NAMALWA (cell line): Measurements from ENCODE around the gene ST3GAL6.

Experiments used
- DNase-seq: peaks from one replicate; pipeline ENCODE4 v3.0.0-alpha.2; 2015; ENCODE audit warnings: low spot score

The ST3GAL6 gene

GRCh38 chr3:98763076-98763475, at the start of gene ST3GAL6:
TSS of gene ST3GAL6 (plus strand) at chr3:98763340. CDS start at chr3:98768441, 5,101 bp downstream.
- DNase-seq, result no peak

GRCh38 chr3:98713984-98714383, 49.2 kb upstream of the ST3GAL6 start:
- DNase-seq, result no peak

- no peak for DNase-seq
Observed at GRCh38 chr3:98717584-98717983, 45.6 kb upstream of the ST3GAL6 start.

GRCh38 chr3:98718730-98719129, 44.4 kb upstream of the ST3GAL6 start:
- no peak for DNase-seq

GRCh38 chr3:98721776-98722175, 41.4 kb upstream of the ST3GAL6 start:
- DNase-seq, result no peak

GRCh38 chr3:98722389-98722788, 40.8 kb upstream of the ST3GAL6 start:
- DNase-seq, result no peak

GRCh38 chr3:98725352-98725751, 37.8 kb upstream of the ST3GAL6 start:
- no peak for DNase-seq

GRCh38 chr3:98726084-98726483, 37.1 kb upstream of the ST3GAL6 start:
- no peak for DNase-seq

GRCh38 chr3:98727638-98728037, 35.5 kb upstream of the ST3GAL6 start:
- DNase-seq, result no peak

- no peak for DNase-seq
Observed at GRCh38 chr3:98728672-98729071, 34.5 kb upstream of the ST3GAL6 start.

- DNase-seq, result no peak
Observed at GRCh38 chr3:98730338-98730737, 32.8 kb upstream of the ST3GAL6 start.

- DNase-seq, result no peak
Observed at GRCh38 chr3:98730886-98731537, 32.1 kb upstream of the ST3GAL6 start.

- no peak for DNase-seq
Observed at GRCh38 chr3:98731720-98732285, 31.3 kb upstream of the ST3GAL6 start.

- no peak for DNase-seq
Observed at GRCh38 chr3:98732286-98733052, 30.7 kb upstream of the ST3GAL6 start.

GRCh38 chr3:98733053-98733811, 29.9 kb upstream of the ST3GAL6 start:
- no peak for DNase-seq

GRCh38 chr3:98733812-98734281, 29.3 kb upstream of the ST3GAL6 start:
- no peak for DNase-seq

GRCh38 chr3:98734306-98734705, 28.8 kb upstream of the ST3GAL6 start:
- DNase-seq, result no peak

- no peak for DNase-seq
Observed at GRCh38 chr3:98734735-98735134, 28.4 kb upstream of the ST3GAL6 start.

GRCh38 chr3:98735296-98735695, 27.8 kb upstream of the ST3GAL6 start:
- no peak for DNase-seq

GRCh38 chr3:98735761-98736269, 27.3 kb upstream of the ST3GAL6 start:
- no peak for DNase-seq

- no peak for DNase-seq
Observed at GRCh38 chr3:98737301-98737700, 25.8 kb upstream of the ST3GAL6 start.

GRCh38 chr3:98739266-98739665, 23.9 kb upstream of the ST3GAL6 start:
- no peak for DNase-seq
